ENCODE data around the gene PXMP2.

PXMP2 gene

GRCh38 chr12:132703641-132704040 lies 16.3 kb downstream of the PXMP2 start:
- in situ Hi-C loops (cut with MboI; ENCODE audit: low sequenced_read_pairs, unreplicated experiment): no loop called here
- TF ChIP-seq CTCF (IDR thresholded peaks at IDR 0.05; ENCODE audit: borderline replicate concordance, control extremely low read depth, extremely low read depth, insufficient read depth, missing control alignments): no peak

GRCh38 chr12:132707241-132707640 lies 19.9 kb downstream of the PXMP2 start:
- DNase-seq (ENCODE audit: low spot score): no peak
- in situ Hi-C loops (cut with MboI; ENCODE audit: low sequenced_read_pairs, unreplicated experiment): no loop called here
- TF ChIP-seq CTCF (IDR thresholded peaks at IDR 0.05; ENCODE audit: borderline replicate concordance, control extremely low read depth, extremely low read depth, insufficient read depth, missing control alignments): no peak

More at GRCh38 chr12:132703641-132704040, 16.3 kb downstream of the PXMP2 start:
- no peak for DNase-seq (ENCODE audit: low spot score)

GRCh38 chr12:132708150-132708549 lies 20.8 kb downstream of the PXMP2 start:
- no peak for TF ChIP-seq CTCF (IDR thresholded peaks at IDR 0.05; ENCODE audit: borderline replicate concordance, control extremely low read depth, extremely low read depth, insufficient read depth, missing control alignments)
- no peak for DNase-seq (ENCODE audit: low spot score)
- in situ Hi-C loops (cut with MboI; ENCODE audit: low sequenced_read_pairs, unreplicated experiment): no loop called here

- in situ Hi-C loops (cut with MboI; ENCODE audit: low sequenced_read_pairs, unreplicated experiment): no loop called here
- DNase-seq (ENCODE audit: low spot score): no peak
- TF ChIP-seq CTCF (IDR thresholded peaks at IDR 0.05; ENCODE audit: borderline replicate concordance, control extremely low read depth, extremely low read depth, insufficient read depth, missing control alignments): no peak
These were observed 22.6 kb downstream of the PXMP2 start for GRCh38 chr12:132710043-132710404.

- DNase-seq (ENCODE audit: low spot score): peak; percentile 97
- TF ChIP-seq CTCF (IDR thresholded peaks at IDR 0.05; ENCODE audit: borderline replicate concordance, control extremely low read depth, extremely low read depth, insufficient read depth, missing control alignments): no peak
- in situ Hi-C loops (cut with MboI; ENCODE audit: low sequenced_read_pairs, unreplicated experiment): no loop called here
These were observed 23.2 kb downstream of the PXMP2 start, which contains the start of gene PGAM5 for GRCh38 chr12:132710405-132711079. PGAM5 (plus strand) TSS chr12:132710842; CDS start chr12:132710877, 35 bp downstream.

DNA sequence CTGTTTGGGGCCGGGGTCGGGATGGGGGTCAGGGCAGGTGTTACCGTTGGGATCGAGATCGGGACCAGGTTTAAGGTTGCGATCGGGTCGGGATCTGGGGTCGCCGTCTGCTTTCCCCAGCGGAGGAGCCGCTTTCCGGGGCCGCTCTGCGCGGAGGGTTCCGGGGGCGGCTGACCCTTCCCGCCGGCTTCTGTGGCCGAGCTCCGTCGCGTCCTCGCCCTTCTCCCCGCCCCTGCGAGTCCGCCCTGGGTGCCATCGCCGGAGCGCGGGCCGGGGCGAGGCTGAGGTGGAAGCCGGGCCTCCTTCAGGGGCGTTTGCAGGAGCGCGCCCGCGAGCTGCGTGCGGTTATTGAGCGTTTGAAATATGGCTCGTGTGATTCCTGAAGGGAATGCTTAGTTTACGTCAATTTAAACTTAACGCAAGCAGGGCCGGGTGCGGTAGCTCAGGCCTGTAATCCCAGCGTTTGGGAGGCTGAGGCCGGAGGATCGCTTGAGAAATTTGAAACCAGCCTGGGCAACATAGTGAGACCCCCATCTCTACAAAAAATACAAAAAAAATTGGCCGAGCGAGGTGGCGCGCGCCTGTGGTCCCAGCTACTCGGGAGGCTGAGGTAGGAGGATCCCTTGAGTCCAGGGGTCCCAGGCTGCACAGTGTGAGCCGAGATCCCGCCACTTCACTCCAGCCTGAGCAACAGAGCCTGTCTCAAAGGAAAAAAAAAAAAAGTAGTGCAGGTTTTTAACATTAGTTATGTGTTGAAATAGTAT lies 23.9 kb downstream of the PXMP2 start:
- no peak for TF ChIP-seq CTCF (IDR thresholded peaks at IDR 0.05; ENCODE audit: borderline replicate concordance, control extremely low read depth, extremely low read depth, insufficient read depth, missing control alignments)
- in situ Hi-C loops (cut with MboI; ENCODE audit: low sequenced_read_pairs, unreplicated experiment): no loop called here
- no peak for DNase-seq (ENCODE audit: low spot score)
